ENCODE data around the gene CAMK2D. TPM values are rescaled to one million over a fixed set of nuclear protein-coding genes. Genes with fewer than 3 reads are reported as not detected.
"Not testable (repeated sequence)": the region's sequence is repeated elsewhere in the genome, so short reads cannot be mapped to it uniquely, and the experiment has no call there.

CAMK2D gene
- total RNA-seq, 1 donor from 2014 or later, result 78.9 TPM

DNA sequence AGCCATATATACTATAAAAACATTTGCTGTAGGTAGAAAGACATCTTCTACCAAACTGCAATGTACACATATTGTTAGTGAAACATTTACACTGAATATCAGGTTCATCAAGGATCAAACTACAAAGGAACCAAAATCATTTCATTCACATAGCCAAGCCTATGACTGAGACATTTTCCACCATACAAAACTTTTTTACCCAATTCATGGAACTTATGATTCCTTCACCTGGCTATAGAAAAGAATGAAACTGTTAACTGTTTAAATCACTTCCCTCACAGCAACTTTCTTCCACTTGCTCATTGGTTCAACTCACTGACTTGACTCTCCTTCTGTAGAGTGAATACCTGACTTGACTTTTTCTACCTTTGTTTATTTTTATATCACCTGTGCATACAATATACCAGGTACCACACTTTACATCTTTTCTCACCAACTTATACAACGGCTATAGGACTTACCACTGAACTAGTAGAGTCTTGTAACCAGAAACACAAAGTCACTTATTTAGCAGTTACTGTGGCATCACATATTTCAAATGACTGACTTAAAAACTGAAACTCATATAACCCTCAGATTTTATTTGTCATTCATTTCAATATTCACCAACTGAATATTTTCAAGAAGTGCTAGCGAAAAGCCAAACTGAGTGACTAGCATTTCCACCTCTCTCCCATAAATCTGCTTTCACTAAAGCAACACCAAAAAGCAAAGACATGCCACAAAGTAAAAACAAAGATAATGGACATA is 30.9 kb downstream of the CAMK2D start:
- no peak for DNase-seq

DNA sequence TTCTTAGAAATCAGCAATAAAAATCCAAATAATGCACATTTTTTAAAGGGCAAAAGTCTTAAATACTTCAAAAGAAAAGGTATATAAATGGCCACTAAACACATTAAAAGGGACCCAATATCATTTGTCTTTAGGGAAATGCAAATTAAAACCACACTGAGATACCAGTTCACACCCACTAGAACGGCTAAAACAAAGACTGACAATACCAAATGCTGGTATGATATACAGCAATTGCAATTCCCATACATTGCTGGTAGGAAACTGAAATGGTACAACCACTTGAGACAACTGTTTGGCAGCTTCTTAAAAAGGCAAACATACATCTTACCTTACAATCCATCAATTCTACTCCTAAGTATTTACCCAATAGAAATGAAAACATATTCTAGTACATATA is 33.7 kb downstream of the CAMK2D start:
- DNase-seq, result no peak

DNA sequence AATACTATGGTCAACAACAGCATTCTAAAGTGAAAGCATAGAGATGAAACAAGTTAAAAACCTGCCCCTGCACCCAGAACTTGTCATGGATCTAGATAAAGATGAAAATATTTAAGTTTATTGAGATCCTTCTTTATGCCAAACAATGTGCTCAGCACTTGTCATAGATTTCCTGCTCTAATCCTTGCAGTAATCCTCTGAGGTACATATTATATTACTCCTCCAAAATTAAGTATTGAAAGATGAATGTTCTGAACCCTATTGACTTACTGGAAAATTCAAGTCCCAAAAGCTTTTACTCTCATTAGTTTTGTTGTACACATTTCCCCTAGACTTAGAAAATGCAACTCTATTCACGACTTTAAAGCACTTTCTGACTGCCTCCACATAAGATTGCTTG is 35.6 kb downstream of the CAMK2D start:
- DNase-seq, result no peak

DNA sequence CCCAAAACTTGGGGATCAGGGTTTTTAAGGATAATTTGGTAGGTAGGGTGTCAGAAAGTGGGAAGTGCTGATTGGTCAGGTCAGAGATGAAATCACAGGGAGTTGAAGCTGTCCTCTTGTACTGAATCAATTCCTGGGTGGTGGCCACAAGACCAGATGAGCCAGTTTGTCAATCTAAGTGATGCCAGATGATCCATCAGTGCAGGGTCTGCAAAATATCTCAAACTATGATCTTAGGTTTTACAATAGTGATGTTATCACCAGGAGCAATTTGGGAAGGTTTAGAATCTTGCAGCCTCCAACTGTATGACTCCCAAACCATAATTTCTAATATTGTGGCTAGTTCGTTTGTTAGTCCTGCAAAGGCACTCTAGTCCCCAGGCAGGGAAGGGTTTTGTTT is 43.3 kb downstream of the CAMK2D start:
- no peak for DNase-seq

DNA sequence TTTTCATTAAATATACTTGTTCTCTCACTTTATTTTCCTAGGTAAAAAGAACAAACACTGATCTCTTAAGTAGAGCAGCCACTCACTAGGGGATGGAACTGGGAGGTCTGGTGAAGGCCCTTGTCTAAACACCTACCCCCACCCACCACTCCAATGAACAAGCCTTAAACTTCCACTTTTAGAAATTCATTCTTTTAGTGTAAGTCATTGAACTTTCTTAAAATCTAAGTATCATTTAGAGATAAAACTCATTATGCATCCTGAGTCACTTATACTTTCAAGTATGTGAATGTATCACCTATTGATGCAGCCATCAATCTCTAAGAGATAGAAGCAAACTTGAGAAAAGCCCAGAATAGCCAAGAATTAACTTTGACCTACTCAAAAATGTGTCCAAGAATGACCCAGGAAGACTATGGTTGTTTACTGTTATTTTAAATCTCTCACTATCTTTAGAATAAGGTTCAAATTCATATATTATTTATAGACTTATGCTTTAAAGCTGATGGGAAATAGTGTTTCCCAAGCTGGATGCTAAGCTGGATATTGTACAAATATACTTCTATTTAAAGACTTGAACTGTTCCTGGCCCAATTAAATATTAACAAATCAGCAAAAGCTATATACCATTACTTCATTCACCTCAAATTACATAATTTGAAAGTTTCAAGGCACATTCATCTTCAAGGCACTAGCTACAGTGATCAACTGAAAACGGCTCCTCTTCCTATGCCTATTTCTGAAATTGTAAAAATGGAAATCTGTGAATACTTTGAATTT is 49.5 kb downstream of the CAMK2D start:
- no peak for DNase-seq

DNA sequence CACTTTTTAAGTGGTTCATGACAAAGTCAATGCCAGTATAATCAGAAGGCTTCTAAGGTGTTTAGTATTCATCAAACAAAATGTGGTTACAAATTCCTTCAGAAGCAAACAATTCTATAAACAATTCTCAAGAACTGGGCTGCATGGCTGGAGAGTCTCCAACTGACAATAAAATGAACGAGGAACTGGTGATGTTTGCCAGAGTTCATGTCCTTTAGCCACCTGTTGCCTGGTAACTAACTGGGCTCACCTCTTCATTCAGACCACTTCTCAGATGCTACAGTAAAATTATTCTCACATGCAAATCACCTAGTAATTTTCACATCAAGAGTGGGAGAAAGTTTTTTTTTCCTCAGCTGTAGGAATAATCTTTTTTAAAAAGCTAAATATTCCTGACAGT is 53.3 kb downstream of the CAMK2D start:
- DNase-seq, result no peak

DNA sequence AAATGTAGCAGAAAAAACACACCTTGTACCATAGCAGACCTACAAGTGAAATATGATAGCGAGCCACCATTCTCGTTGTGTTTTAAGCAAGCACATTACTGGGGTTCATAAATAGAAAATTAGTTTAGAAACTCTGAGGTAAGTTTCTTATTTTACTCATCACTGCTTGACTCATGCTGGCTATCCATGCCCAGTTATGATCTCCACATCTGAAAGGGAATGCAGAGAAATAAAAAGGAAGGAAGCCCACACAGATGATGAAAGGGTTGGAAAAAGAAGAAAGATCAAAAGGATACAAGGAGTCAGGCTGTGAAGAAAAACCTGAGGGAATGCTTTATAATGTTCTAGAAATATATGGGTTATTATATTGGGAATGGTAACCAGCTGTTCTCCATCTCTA is 54.5 kb downstream of the CAMK2D start:
- no peak for DNase-seq

DNA sequence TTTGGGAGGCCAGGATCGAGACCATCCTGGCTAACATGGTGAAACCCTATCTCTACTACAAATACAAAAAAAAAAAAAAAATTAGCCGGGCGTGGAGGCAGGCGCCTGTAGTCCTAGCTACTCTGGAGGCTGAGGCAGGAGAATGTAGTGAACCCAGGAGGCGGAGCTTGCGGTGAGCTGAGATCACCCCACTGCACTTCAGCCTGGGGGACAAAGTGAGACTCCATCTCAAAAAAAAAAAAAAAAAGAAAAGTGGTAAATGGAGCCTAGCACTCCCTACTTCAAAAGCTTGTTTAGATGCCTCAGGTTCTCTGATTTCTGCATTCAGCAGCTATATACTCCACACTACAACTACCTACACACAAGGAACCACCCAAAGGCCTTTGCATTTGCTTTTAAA is 56.4 kb downstream of the CAMK2D start:
- DNase-seq, result not testable (repeated sequence)

DNA sequence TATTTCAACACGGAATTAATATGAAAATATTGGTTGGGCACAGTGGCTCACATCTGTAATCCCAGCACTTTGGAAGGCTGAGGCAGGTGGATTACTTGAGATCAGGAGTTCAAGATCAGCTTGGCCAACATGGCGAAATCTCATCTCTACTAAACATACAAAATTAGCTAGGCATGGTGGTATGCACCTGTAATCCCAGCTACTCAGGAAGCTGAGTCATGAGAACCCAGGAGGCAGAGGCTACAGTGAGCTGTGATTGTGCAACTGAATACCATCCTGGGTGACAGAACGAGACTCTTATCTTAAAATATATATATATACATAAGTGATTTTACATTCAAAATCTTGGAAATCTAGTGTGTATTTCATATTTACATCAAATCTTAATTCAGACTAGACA is 58.9 kb downstream of the CAMK2D start:
- not testable (repeated sequence) for DNase-seq

DNA sequence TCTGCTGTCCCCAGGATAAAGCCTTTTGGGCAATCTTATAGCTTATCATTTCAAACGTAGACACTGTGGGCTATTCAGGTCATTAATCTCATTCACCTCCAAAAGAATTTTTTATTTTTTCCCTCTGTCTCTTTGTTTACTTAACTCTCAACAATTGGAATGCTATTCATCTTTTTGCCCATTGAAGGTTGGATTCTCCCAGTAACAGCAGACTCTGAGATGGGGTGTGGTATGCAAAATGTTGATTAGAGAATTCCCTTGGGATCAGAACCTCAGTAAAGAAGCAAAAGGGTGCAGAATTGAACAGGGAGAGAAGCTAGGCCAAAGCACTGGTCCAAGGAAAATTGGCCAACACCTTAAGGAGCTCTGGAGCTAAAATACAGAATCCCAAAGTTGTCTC is 60.4 kb downstream of the CAMK2D start:
- no peak for DNase-seq

DNA sequence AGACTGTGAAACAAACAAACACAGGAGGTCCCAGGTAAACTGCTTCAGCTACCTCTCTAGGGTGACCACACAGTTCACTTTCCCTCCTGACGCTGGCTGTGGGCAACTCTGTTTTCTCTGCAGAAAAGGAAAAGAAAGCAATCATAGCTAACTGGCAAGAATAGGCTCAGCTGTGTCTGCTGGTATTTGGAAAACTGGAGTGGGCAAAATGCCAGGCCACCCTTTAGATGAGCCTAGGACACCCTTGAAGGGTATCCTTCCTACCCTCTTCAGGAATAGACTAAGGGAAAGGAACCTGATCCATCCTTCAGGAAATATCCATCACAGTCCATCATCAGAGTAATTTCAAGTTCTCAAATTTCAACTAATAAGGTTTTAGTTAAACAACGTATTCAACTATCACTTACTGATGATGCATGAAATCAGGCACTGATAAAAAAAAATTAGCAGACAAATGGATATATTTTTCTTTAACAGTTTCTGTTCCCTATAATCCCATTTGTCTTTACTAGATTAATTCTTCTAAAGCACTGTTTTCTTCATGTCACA is 60.9 kb downstream of the CAMK2D start:
- DNase-seq, result no peak

DNA sequence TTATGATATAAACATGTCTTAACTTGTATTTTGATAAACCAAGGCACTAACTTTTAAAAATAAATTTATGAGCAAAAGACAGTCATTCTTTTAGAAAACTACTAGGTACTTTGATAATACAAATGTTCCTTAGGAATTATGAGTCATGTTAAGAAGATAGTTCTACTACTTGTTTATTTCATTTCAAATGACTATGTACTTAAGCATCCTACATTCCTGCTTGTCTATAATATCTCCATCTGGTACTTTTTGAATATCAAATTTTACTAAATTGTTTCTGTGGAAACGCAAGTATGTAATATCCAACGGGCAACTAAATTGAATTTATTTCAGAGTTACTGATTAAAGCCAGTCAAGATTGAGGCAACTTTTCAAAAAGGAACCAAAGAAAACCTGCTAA is 61.8 kb downstream of the CAMK2D start:
- no peak for DNase-seq

DNA sequence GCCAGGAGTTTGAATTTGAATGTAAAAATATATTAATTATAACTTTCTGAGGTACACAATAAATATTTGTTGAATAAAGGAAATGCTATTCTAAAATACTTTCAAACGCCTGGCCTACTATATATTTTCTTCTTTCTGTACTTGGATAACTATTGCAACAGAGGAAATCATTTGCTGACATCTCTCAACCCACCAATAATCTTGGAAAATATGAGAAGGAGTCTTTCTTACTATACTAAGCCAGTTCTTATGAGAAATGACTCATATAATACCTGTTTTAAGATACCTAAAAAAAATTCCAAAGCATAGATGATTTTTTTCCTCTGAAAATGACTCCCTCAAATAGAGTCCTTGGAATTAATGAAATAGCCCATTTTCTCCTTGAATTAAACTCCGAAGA is 64.1 kb downstream of the CAMK2D start:
- no peak for DNase-seq

DNA sequence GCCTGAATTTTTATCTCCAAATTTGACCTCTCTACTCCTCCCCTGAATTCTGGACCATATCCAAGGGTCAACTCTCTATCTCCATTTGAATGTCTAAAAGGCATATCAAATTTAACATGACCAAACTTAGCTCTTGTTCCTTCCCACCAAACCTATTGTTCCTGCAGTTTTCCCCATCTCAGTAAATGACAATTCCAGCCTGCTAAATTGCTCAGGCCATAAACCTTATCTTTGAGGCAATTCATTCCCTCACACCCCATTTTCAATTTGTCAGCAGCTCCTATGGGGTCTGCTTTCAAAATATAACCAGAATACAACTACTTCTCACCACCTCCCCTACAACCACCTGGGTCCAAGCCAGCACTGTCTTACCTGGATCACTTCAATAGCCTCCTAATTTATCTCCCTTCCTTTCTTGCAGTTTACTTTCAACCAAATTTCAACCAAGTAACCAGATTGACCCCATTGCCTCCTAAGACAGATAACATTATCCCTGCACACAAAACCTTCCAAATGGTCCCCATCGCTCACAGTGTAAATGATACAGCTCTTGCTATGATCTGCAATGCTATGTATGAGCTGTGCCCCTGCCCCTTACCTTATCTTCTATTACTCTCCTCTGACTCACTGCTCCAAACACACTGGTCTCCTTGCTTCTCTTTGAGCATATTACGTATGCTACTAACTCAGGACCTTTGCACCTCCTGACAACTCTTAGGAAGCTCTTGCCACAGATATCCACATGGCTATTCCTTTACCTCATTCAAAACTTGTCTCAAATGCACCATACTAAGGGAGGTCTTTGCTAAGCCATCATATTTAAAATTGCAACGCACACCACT is 66.0 kb downstream of the CAMK2D start:
- no peak for DNase-seq

DNA sequence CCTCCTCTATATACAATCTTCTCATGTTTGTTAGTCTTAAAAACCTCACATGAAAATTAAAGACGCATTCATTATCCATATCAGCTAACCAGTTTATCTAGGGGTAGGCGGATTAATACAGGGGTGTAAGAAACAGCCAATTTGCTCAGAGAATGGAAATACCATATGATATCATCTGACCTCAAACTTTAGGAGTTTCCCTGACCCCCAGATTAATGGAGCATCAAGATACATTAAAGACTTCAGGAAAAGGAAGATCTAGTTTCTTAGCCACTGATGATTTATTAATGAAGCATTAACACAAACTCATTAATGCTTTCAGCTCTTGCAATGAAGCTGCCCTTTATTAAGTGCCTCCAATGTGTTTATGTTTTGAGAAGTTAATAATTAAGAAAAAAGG is 67.5 kb downstream of the CAMK2D start:
- no peak for DNase-seq

DNA sequence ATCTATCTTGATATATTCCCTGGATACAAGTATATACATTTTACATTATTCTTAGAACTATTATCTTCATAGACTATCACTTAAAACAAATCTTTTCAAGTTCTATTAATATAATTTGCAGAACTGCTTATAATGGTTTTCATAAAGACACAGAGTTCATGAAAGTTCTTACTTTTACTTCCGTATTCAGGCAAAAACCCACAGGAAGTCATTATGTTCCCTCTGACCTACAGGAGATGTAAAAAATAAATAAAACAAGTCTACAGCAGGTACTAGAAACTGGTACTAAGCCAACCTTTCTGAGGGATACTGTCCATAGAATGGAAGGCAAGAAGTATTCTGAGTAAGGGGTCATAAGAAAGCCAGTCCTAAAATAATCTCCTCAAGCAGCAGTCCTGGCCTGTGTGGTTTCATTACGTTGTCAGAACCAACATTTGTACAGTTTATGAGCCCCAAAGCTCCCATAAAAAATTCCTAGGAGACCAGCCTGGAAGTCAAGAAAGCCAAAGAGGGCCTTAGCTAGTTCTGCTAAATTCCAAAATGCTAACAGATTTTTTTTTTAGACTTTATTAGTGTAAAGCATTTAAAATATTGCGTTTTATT is 68.6 kb downstream of the CAMK2D start:
- DNase-seq, result no peak

DNA sequence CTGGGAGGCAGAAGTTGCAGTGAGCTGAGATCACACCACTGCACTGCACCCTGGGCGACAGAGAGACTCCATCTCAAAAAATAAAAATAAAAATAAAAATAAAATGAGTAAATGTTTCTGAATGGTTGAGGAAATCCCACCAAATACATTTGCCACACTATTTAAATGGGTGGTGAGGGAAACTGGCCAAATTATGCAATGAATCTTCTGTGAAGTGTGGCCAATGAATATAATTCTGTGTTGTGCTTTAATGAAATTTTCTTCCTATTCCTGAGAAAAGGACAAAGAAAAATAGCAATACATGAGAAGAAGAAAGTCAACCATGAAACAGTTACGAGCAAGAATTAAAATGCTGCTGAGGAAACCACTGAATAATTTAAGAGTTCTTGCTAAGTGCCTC is 69.9 kb downstream of the CAMK2D start:
- no peak for DNase-seq

DNA sequence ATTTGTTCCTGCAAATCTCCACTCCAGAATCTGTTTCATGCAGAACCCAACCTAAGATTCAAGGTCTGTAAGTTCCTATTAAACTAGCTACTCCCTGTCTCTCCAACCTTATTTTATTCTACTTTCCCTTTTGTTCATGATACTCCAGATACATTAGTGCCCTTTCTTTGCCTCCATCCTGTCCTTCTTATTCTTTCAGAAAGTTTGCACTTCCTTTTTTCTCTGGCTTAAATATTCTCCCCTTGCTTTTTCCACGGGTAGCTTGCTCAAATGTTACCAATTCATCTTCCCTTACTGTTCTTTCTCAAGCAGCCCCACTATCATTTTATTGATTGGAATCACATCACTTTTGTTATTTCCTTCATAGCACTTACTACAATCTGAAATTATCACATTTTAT is 72.1 kb downstream of the CAMK2D start:
- no peak for DNase-seq

DNA sequence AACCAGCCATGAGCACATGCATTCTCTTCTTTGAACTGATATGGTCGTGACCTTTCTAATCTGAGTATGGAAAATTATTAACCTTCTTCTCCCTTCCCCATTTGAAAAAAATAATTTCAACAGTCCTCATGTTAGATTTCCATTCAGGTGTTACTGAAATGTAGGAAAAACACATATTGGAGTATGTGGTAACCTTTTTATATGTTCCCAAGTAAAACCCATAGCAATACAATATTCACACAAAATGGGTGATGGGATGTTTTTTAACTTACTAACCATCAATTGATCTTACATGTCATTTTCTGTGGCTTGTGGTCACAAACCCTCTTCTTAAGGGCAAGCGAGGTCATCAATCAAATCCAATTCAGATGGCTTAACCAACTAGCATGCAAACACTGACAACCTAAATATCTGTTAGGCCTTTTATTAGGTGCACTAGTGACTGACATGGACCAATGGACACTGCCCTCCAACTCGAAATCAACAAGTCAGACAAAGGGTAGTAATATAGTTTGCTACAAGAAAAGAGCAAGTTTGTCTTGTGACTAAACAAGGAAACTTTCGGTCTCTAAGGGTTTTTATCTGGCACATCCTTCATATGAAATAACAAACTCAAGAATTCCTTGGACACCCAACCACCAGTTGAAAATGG is 74.3 kb downstream of the CAMK2D start:
- no peak for DNase-seq

DNA sequence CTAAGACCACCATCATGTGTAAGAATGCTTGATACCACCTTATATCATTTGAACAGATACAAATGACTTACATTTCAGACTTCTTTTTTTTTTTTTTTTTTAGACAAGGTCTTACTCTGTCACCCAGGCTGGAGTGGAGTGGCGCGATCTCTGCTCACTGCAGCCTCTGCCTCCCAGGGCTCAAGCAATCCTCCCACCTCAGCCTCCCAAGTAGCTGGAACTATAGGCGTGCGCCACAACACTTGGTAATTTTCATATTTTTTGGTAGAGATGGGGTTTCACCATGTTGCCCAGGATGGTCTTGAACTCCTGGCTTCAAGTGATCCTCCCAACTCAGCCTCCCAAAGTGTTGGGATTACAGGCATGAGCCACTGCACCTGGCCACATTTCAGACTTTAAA is 76.4 kb downstream of the CAMK2D start:
- not testable (repeated sequence) for DNase-seq

DNA sequence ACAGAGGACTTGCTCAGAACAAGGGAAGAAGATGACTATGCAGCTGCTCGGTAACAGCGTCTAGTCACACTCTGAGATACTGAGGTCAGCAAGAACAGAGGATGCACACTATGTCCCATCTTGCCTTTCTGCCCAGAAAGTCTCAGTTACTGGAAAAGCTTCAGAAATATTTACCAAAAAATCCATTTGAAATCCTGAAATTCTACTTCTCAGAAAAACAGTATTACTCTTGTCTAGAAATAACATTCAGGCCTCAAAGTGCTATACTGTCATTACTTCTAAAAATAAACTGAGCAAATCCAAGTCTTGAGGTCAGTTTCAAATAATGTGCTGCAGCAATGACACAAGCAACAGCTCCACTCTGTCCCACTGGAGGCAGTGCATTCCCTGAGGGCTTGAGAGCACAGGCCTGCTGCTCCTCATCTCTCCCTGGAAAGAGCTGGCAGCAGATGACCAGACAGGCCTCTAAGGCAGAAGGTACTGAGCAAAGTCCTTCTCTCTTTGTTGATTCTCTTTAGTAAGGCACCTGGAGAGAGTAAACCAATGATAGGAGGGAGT is 76.9 kb downstream of the CAMK2D start:
- peak; percentile 2 for DNase-seq
